Tibial artery (tissue), 4 donors: Measurements from ENCODE around the gene PJA1.

ENCODE experiments used
- DNase-seq, 2 donors: peaks; one replicate each; pipeline ENCODE4 v3.0.0-alpha.2; 2019
- H3K27ac ChIP-seq, 2 donors: fragments of 200-600 bp; sonication (generic) in 1 of 2; 1 replicate in 1 of 2; 2 replicates in 1 of 2; pipeline ENCODE4 v1.5.1; 2018 to 2019; ENCODE audit warnings: mild to moderate bottlenecking in 1 of 2
- H3K27me3 ChIP-seq, 2 donors: fragments of 200-600 bp; sonication (generic) in 1 of 2; one replicate each; pipeline versions ENCODE4 v1.5.1 to v1.6.0; 2016 to 2019
- H3K36me3 ChIP-seq, 3 donors: fragments of 200-600 bp; sonication (generic) in 2 of 3; one replicate each; pipeline ENCODE4 v1.5.1; 2016 to 2019; ENCODE audit warnings: mild to moderate bottlenecking in 2 of 3
- H3K4me1 ChIP-seq, 4 donors: fragments of 200-600 bp; sonication (generic) in 2 of 4; 1 replicate in 3 of 4; 2 replicates in 1 of 4; pipeline ENCODE4 v1.5.1; 2016 to 2019
- H3K4me3 ChIP-seq, 2 donors: fragments of 200-600 bp; sonication (generic) in 1 of 2; 1 replicate in 1 of 2; 2 replicates in 1 of 2; pipeline ENCODE4 v1.5.1; 2018 to 2019; ENCODE audit warnings: mild to moderate bottlenecking in 2 of 2
- H3K9me3 ChIP-seq, 3 donors: fragments of 200-600 bp; sonication (generic) in 1 of 3; one replicate each; pipeline ENCODE4 v1.5.1; 2016 to 2019
- CTCF ChIP-seq, 2 experiments: fragments of 200-600 bp in 1 of 2; fragments of 450-650 bp in 1 of 2; IDR thresholded peaks; one replicate each; pipeline ENCODE4 v1.5.1; 2017 to 2019; ENCODE audit warnings: antibody characterized with exemption in 2 of 2, mild to moderate bottlenecking in 1 of 2, moderate library complexity in 1 of 2
- intact Hi-C: fragments of 100-400 bp; cut with DNase I; formaldehyde crosslinking; loops from one replicate; pipeline ENCODE4 v1.15.0; 2023; ENCODE audit warnings: low total_unique reads

Gene PJA1

GRCh38 chrX:69113723-69114122 is 51.5 kb downstream of the PJA1 start:
- no peaks in the 10 kb centered on the region for H3K27me3 ChIP-seq
- intact Hi-C loops = no loop called here
- H3K36me3 ChIP-seq = no peaks in the 10 kb centered on the region
- H3K27ac ChIP-seq = no peak overlapping the region
- no peaks in the 10 kb centered on the region for H3K4me1 ChIP-seq
- H3K4me3 ChIP-seq = no peak overlapping the region
- no peak for DNase-seq
- TF ChIP-seq CTCF (IDR thresholded peaks at IDR 0.05) = no peak
- no peaks in the 10 kb centered on the region for H3K9me3 ChIP-seq
